ENCODE results near the gene CAMKK1.

Gene CAMKK1

DNA sequence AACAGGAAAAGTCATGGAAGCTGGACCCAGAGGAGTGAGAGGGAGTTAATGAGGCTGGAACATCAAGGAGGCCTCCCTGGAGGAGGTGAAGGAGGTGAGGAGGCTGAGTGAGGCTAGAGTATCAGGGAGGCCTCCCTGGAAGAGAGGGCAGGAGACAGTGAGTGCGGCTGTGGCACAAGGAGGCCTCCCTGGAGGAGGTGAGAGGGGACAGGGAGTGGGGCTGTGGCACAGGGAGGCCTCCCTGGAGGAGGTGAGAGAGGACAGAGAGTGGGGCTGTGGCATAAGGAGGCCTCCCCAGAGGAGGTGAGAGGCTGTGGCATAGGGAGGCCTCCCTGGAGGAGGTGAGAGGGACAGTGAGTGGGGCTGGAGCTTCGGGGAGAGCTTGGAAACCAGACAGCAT lies 5.5 kb downstream of the CAMKK1 start:
- FAIRE-seq (no peak), DNase-seq (ENCODE audit: insufficient read length, low spot score) (no peak)
- TF ChIP-seq, protein P1, sequence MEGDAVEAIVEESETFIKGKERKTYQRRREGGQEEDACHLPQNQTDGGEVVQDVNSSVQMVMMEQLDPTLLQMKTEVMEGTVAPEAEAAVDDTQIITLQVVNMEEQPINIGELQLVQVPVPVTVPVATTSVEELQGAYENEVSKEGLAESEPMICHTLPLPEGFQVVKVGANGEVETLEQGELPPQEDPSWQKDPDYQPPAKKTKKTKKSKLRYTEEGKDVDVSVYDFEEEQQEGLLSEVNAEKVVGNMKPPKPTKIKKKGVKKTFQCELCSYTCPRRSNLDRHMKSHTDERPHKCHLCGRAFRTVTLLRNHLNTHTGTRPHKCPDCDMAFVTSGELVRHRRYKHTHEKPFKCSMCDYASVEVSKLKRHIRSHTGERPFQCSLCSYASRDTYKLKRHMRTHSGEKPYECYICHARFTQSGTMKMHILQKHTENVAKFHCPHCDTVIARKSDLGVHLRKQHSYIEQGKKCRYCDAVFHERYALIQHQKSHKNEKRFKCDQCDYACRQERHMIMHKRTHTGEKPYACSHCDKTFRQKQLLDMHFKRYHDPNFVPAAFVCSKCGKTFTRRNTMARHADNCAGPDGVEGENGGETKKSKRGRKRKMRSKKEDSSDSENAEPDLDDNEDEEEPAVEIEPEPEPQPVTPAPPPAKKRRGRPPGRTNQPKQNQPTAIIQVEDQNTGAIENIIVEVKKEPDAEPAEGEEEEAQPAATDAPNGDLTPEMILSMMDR (IDR thresholded peaks at IDR 0.05; ENCODE audit: insufficient read depth, missing control alignments): no peak

DNA sequence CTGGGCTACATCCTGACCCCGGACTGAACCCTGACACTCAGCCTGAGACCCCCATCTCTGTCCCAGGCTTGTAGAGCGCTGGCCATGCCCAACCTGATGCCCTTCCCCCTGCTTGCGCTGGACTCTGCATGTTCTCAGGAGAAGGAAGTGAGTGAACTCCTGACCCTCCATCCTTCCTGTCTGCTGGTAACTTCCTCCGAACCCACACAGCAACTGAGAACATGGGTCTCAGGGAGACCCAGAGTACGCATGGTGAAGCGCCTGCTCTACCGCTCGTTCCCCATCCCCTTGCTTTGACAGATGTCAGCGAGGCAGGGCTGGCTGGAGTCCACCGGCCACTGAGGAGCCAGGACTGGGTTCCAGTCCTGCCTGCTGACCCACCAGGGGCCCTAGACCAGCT lies 6.1 kb downstream of the CAMKK1 start:
- no peak for DNase-seq (ENCODE audit: insufficient read length, low spot score)
- FAIRE-seq: no peak
- TF ChIP-seq, protein P1 (IDR thresholded peaks at IDR 0.05; ENCODE audit: insufficient read depth, missing control alignments): no peak

DNA sequence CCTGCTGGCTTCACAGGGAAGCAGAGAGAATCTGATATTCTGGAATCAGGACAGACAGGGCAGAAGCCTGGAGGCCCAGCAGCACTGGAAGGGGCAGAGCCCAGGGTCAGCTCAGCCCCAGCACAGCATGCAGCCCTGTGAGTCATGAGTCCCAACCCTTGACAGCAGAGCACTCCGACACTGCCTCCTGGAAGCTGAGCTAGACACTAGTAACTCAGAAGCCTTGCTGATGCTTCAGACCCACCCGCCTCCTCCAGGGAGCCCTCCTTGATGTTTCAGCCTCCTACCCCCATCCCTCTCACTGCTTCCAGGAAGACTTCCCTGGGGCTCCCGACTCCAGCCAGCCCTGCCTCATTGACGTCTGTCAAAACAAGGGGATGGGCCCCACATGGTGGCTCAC lies 6.9 kb downstream of the CAMKK1 start:
- DNase-seq (ENCODE audit: insufficient read length, low spot score) (no peak), FAIRE-seq (no peak)

DNA sequence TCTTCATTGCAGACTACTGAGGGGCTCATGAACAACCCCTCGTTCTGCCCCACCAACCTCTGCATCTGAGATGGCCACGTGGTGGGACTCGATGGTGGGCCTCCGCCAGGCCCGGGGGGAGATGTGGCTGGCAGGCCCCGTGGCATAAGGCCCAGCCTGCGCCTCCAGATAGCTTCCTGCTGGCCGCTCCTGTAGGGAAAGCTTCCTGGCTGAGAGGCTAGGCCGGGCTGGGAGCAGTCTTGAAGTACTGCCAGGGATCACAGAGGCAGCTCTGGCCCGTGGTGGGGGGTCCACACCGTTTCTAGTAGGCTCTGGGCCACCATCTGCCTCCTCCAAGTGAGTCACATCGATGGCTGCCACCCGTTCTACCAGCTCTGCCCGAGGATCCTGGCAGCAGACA lies 7.6 kb downstream of the CAMKK1 start:
- TF ChIP-seq, protein P1 (IDR thresholded peaks at IDR 0.05; ENCODE audit: insufficient read depth, missing control alignments): no peak
- no peak for FAIRE-seq
- DNase-seq (ENCODE audit: insufficient read length, low spot score): no peak

More for the DNA sequence above, 6.9 kb downstream of the CAMKK1 start:
- TF ChIP-seq, protein P1 (IDR thresholded peaks at IDR 0.05; ENCODE audit: insufficient read depth, missing control alignments): no peak

DNA sequence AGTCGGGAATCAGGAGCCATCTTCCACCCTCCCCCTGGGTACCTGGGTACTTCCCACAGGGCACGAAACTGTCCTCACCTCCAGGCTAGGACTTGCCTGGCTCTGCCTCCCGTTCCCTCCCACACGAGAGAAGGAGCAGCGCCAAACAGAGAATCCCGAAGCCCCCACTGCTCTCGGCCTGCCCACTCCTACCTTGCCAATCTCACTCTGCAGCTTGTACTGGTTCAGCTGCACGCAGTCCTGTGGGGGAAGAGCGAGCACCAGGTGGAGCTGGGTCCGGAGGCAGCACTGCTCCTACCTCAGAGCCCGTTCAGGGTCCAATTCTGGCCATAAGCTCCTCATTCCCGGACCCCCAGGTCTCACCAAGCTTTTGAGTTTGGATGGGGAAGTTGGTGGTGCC lies 8.7 kb downstream of the CAMKK1 start:
- DNase-seq (ENCODE audit: insufficient read length, low spot score) (no peak), FAIRE-seq (no peak)
- TF ChIP-seq, protein P1 (IDR thresholded peaks at IDR 0.05; ENCODE audit: insufficient read depth, missing control alignments): no peak

DNA sequence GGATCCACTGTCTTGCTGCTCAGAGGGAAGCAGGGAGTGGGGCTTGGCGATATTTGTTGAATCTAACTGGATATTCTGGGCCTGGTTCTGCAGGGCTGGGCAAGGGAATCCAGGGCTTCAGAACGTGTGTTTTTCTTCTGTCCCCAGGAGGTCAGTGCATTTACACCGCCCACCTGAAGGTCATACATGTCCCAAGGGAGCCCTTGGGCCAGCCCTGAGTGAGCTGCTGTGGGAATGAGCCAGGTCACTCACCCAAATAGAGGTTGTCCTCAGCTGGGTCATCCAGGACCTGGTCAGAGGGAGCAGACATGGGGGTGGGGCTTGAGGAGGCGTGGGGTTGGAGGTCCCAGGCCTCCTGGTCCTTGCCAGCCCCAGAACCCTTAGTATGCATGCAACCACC lies 10.6 kb downstream of the CAMKK1 start:
- FAIRE-seq (no peak), DNase-seq (ENCODE audit: insufficient read length, low spot score) (no peak)
- TF ChIP-seq, protein P1 (IDR thresholded peaks at IDR 0.05; ENCODE audit: insufficient read depth, missing control alignments): no peak

DNA sequence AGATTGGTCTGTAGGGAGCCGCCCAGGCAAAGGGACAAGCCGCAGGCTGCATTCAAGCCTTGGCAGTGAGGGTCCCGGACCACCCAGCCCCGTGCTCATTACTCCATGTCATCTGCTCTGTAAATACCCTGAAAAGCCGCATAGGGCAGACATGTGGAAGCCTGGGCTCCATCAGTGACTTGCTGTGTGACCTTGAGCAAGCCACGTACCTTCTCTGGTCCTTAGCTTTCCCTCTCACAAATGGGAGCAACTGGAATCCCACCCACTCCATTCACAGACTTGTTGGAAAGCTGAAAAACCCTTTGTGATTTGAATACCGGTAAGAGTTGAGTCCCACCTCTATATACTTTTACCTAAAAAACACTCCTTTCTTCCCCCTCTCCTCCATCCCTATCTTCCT lies 11.9 kb downstream of the CAMKK1 start:
- TF ChIP-seq, protein P1 (IDR thresholded peaks at IDR 0.05; ENCODE audit: insufficient read depth, missing control alignments): no peak
- FAIRE-seq (no peak), DNase-seq (ENCODE audit: insufficient read length, low spot score) (no peak)
